ENCODE measurements around the gene ZBTB20. TPM values are rescaled to one million over a fixed set of nuclear protein-coding genes. Genes with fewer than 3 reads are reported as not detected.

The ZBTB20 gene
- total RNA-seq, 1 donor from 2014 or later, result 15.5 TPM

- no peak overlapping the region for H3K4me3 Mint-ChIP-seq (ENCODE audit: unreplicated experiment)
- no peak overlapping the region for H3K27ac Mint-ChIP-seq (ENCODE audit: unreplicated experiment)
- peaks cover 9% of the 10 kb centered on the region for H3K36me3 Mint-ChIP-seq (ENCODE audit: low read depth)
- peaks cover 11% of the 10 kb centered on the region for H3K9me3 Mint-ChIP-seq (ENCODE audit: low read depth)
- no peak for TF ChIP-seq CTCF (IDR thresholded peaks at IDR 0.05)
- peaks cover 19% of the 10 kb centered on the region for H3K4me1 Mint-ChIP-seq (ENCODE audit: low read depth)
- H3K27me3 Mint-ChIP-seq (ENCODE audit: low read depth), result no peaks in the 10 kb centered on the region
- DNase-seq (ENCODE audit: low spot score), result no peak
Observed at GRCh38 chr3:115038817-115039216, 108.3 kb downstream of the ZBTB20 start.

GRCh38 chr3:115022835-115023398 lies 124.2 kb downstream of the ZBTB20 start:
- peaks cover 4% of the 10 kb centered on the region for H3K4me1 Mint-ChIP-seq (ENCODE audit: low read depth)
- H3K27ac Mint-ChIP-seq (ENCODE audit: unreplicated experiment), result no peak overlapping the region
- no peak for DNase-seq (ENCODE audit: low spot score)
- H3K27me3 Mint-ChIP-seq (ENCODE audit: low read depth), result no peaks in the 10 kb centered on the region
- peaks cover 4% of the 10 kb centered on the region for H3K36me3 Mint-ChIP-seq (ENCODE audit: low read depth)
- H3K9me3 Mint-ChIP-seq (ENCODE audit: low read depth), result no peaks in the 10 kb centered on the region
- H3K4me3 Mint-ChIP-seq (ENCODE audit: unreplicated experiment), result no peak overlapping the region
- TF ChIP-seq CTCF (IDR thresholded peaks at IDR 0.05), result no peak

GRCh38 chr3:115022199-115022598 lies 124.9 kb downstream of the ZBTB20 start:
- Mint-ChIP-seq H3K4me3 (ENCODE audit: unreplicated experiment) (no peak overlapping the region), H3K9me3 (ENCODE audit: low read depth) (peaks cover under 1% of the 10 kb centered on the region), H3K27me3 (ENCODE audit: low read depth) (no peaks in the 10 kb centered on the region), H3K4me1 (ENCODE audit: low read depth) (peaks cover 4% of the 10 kb centered on the region), H3K36me3 (ENCODE audit: low read depth) (peaks cover 5% of the 10 kb centered on the region), H3K27ac (ENCODE audit: unreplicated experiment) (no peak overlapping the region)
- no peak for TF ChIP-seq CTCF (IDR thresholded peaks at IDR 0.05)
- DNase-seq (ENCODE audit: low spot score), result no peak

GRCh38 chr3:115021061-115021460 lies 126.0 kb downstream of the ZBTB20 start:
- Mint-ChIP-seq H3K36me3 (ENCODE audit: low read depth) (peaks cover 16% of the 10 kb centered on the region), H3K27ac (ENCODE audit: unreplicated experiment) (no peak overlapping the region), H3K4me1 (ENCODE audit: low read depth) (peaks cover 4% of the 10 kb centered on the region), H3K9me3 (ENCODE audit: low read depth) (peaks cover 9% of the 10 kb centered on the region), H3K27me3 (ENCODE audit: low read depth) (no peaks in the 10 kb centered on the region), H3K4me3 (ENCODE audit: unreplicated experiment) (no peak overlapping the region)
- no peak for DNase-seq (ENCODE audit: low spot score)
- no peak for TF ChIP-seq CTCF (IDR thresholded peaks at IDR 0.05)

- Mint-ChIP-seq H3K9me3 (ENCODE audit: low read depth) (peaks cover 14% of the 10 kb centered on the region), H3K27me3 (ENCODE audit: low read depth) (no peaks in the 10 kb centered on the region), H3K27ac (ENCODE audit: unreplicated experiment) (no peak overlapping the region), H3K36me3 (ENCODE audit: low read depth) (peaks cover 19% of the 10 kb centered on the region), H3K4me3 (ENCODE audit: unreplicated experiment) (no peak overlapping the region), H3K4me1 (ENCODE audit: low read depth) (peaks cover 4% of the 10 kb centered on the region)
- no peak for DNase-seq (ENCODE audit: low spot score)
- no peak for TF ChIP-seq CTCF (IDR thresholded peaks at IDR 0.05)
Observed at GRCh38 chr3:115019900-115020299, 127.2 kb downstream of the ZBTB20 start.
